ENCODE results near the gene ECSIT.
"Not testable (repeated sequence)": the region's sequence is repeated elsewhere in the genome, so short reads cannot be mapped to it uniquely, and the experiment has no call there.

The ECSIT gene

DNA sequence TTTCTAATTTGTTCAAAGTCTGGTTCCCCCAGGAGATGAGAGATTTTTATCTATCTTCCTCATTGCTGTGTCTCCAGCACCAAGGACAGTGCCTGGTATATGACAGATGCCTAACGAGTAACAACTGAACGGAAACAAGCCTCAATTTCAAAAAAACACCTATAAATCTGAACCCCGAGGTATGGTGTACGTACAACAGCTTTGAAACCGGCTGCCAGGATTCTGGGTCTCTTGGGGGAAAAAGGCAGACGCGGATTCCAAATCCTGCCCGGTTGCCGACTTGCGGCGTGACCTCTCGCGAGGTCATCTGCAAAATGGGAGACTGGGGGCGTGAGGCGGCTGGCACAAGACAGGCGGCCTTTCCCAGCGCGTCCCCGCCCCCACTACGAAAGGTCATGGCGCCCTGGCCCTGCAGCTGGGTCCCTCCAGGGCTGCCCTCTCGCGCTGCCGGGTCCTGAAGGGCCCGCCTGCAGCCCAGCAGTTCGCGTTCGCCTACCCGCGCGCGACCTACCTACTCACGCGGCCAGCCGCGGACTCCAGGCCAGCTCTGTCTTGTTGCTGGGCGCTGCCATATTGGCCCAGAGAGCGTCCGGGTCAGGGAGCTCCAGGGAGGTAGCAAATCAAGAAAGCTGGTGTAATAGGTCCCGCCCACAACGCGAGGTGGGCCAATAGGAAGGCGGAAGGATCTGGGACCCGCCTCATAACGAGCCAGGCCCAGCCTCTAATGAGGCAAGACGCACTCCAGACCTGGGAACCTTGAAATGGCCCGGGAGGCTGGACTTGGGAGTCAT lies at the start of gene ECSIT:
TSS of gene ECSIT (minus strand) at position 584 of the 791 bp plus-strand sequence. CDS start 9,964 bp downstream, outside the sequence.
- DNase-seq: peak; percentile 78 to 87

DNA sequence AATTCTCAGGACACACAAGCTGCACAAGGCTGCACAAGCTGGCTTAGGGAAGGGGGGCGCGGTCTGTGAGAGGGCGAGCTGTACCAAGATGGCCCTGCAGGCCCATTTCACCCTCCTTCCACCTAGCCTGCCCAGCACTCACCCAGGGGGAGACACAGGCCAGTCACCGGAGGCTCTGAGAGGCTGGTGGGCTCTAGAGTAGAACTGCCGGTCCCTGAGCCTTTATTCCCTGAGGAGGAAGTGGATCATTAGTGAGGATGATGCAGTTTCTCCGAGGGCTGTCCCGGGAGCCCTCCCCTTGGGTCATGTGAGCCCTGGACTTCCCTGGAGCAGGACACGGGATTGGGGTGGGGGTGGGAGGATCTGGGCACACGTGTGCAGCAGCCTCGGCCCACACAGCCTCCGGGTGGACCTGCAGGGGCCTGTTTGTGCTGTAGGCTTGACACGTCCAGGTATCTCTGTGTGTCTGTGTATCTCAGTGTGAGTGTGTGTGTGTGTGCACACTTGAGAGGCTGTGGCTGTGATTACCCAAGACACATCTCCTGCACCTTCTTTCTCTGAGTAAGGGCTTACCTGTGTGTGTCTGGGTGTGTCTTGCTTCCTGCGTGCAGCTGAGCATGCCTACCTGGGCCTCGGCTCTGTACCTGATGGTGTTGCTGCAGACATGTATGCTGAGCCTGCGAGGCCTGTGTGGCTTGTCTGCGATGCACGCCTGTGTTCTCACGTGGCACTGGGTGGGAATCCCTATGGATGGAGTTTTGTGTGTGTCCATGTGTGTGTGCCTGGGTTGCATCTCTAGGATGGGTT lies 48.7 kb upstream of the ECSIT start, which contains the start of gene ACP5:
TSS of gene ACP5 (minus strand) at position 195 of the 807 bp plus-strand sequence. CDS start 328 bp downstream, outside the sequence.
- DNase-seq: no peak

GRCh38 chr19:11576227-11576626 lies 47.3 kb upstream of the ECSIT start:
- DNase-seq: no peak

DNA sequence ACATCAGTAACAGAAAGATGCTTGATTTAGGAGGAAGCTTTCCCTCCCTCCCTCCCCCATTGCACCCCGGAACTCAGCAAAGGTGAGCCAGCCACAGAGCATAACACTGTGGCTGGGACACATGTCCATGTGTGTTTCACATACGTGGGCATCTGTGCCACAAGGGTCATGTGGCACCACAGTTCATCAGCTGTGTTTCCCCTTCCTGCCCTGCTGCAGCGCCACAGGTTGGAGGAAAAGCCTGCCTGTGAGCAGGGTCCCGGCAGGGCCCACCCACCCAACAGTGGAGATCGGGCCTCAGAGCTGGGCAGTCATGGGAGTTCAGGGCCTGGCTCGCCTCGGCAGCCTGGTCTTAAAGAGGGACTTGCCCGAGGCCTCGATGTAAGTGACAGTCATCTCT lies 45.8 kb upstream of the ECSIT start:
- DNase-seq: no peak

DNA sequence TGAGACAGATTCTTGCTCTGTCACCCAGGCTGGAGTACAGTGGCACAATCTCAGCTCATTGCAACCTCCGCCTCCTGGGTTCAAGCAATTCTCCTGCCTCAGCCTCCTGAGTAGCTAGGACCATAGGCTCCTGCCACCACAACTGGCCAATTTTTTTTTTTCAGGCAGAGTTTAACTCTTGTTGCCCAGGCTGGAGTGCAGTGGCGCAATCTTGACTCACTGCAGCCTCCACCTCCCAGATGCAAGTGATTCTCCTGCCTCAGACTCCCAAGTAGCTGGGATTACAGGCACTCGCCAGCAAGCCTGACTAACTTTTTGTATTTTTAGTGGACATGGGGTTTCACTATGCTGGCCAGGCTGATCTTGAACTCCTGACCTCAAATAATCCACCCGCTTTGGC lies 44.8 kb upstream of the ECSIT start:
- DNase-seq: not testable (repeated sequence)

DNA sequence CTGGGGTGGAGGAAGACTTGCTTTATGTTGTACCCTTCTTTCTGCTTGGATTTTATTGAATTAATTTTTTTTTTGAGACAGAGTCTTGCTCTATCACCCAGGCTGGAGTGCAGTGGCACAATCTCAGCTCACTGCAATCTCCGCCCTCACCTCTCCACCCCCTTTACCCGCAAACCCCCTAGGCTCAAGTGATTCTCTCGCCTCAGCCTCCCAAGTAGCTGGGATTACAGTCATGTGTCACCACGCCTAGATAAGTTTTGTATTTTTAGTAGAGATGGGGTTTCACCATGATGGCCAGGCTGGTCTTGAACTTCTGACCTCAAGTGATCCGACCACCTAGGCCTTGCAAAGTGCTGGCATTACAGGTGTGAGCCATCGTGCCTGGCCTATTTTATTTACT lies 44.4 kb upstream of the ECSIT start:
- DNase-seq: not testable (repeated sequence)

DNA sequence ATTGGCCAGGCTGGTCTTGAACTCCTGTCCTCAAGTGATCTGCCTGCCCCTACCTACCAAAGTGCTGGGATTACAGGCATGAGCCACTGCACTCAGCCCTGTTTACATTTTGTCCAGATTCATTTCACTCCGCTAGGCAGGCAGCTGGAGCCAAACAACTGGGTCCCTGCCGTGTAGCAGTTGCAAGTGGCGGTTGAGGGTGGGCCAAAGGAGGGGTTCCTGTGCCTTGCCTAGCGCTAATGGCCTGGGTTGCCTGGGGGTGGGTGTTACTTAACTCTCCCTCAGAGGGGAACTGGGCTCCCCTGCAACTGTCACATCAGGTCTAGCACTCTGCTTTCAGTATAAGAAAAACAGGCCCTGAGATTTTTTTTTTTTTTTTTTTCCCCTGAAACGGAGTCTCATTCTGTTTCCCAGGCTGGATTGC lies 41.1 kb upstream of the ECSIT start:
- DNase-seq: no peak

DNA sequence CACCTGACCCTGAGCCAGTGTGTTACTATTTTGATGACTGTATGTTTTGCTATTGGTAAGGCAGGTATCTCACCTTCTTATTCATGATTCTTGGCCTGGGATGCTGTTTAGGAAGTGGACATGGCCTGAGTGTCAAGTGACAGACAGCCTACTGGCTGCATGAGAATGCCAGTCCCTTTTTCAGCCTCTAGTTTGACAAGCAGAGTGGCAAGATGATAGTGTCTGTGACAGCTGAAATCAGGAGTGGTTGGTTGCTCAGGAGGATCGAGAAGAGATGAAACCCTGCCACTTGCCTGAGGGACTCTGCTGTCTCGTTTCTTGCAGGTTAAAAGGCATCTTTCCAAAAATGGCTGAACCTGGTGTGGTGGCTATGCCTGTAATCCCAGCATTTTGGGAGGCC lies 37.2 kb upstream of the ECSIT start:
- DNase-seq: no peak

GRCh38 chr19:11565649-11565980 lies 36.7 kb upstream of the ECSIT start:
- not testable (repeated sequence) for DNase-seq

GRCh38 chr19:11564082-11564807 lies 35.3 kb upstream of the ECSIT start:
- DNase-seq: not testable (repeated sequence)

GRCh38 chr19:11563532-11563931 lies 34.6 kb upstream of the ECSIT start:
- no peak for DNase-seq

GRCh38 chr19:11560404-11561051 lies 31.6 kb upstream of the ECSIT start:
- DNase-seq: peak in 1 of 2 experiments; percentile 8

DNA sequence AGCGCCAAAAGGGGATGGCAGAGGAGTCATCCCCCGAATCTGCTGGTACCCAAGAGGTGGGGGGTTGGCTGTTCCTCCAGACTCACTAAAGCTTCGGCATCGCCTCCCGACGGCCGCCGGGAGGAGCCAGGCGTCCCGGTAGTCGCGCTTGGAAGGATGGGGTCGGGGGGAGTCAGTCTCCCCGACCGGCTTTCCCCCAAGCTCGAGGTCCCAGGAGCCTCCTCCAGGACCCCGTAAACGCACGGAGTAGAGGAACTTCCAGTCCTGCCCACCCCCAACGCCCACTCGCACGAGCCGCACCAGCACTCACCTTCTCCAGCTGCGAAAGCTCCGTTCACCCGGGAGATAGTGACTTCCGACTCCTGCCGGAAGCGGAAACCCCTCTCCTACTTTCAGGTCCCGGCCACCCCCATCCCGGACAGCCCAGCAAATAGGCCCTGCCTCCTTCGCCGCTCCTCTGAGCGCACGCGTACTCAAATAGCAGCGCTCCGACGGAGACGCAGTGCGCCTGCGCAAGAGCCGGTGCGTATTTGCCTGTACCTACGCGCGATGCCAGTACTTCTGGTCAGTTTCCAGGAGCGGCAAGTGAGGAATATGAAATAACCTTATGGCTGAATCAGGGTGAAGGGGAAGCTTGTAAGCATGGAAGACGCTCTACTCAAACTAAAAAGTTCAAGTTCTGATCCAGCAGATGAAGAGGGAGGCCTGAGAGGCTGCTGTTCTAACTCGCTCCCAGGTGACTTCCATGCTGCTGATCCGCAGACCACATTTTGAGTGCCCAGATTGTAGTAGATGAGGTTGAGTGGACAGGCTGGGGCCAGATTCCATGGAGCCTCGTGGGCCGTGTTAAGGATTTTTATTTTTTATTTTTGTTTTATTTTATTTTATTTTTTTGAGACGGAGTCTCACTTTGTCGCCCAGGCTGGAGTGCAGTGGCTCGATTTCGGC lies 30.2 kb upstream of the ECSIT start, which contains the start of gene ELOF1:
TSS of gene ELOF1 (minus strand) at position 350 of the 948 bp plus-strand sequence. CDS start 4,883 bp downstream, outside the sequence.
- DNase-seq: peak; percentile 65 to 87

GRCh38 chr19:11556634-11557420 lies 27.9 kb upstream of the ECSIT start:
- DNase-seq: no peak

DNA sequence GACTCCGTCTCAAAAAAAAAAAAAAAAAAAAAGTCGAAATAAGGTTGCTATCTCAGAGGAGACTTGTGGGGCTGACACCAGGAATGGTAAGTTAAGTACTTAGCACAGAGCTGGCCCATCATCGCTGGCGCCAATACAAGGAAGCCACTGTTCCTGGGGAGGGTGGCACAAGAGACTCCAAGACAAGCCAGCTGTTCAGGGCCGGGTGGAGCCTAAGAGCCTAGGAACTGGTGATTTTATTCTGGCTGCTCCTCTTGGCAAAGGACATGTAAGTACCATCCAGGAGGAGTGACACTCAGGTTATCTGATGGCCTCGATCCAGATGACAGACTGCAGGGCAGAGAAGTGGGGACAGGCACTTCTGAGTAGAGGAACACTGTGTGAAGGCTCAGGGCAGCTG lies 26.3 kb upstream of the ECSIT start:
- DNase-seq: no peak

DNA sequence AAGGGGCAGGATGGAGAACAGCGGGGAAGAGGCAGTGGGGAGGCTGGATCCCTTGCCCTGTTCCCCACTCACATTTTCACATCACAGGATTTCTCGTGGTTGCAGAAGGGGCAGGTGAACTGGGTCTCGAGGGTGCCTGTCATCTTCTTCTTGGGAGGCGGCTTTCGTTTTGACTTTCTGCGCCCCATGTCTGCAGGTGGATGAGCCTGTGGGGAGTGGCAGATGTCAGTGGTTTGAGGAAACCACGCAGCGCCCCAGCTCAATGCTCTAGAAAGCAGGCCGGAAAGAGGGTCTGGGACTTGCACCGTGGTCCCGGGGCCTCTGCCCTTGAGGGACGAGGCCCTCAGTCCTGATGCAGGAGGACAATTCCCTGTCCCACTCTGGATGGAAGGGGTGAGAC lies 25.2 kb upstream of the ECSIT start:
- no peak for DNase-seq

- DNase-seq: no peak
These were observed 23.9 kb upstream of the ECSIT start for GRCh38 chr19:11552666-11553372.

GRCh38 chr19:11551603-11552235 lies 22.8 kb upstream of the ECSIT start:
- DNase-seq: no peak

DNA sequence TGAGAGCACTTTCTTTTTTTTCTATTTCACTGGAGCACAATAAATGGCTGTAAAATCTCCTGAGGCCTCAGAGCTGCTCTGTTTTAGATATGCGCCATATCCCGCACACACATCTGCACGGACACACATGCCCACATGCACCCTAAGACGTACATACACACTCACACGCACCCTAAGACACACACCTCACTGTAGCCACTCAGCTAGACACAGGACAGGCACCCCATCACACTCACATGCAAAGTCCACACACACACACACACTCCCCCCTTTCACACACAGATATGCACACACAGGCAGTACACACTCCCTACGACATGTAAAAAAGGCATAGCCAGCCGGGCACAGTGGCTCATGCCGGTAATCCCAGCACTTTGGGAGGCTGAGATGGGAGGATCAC lies 21.3 kb upstream of the ECSIT start:
- no peak for DNase-seq

Measured in NCI-H187 (cell line).